ENCODE measurements around the gene TMEM135. TPM values are rescaled to one million over a fixed set of nuclear protein-coding genes. Genes with fewer than 3 reads are reported as not detected.
A peak's percentile ranks its signal among the peaks of the same experiment; 100 is the strongest.
"Not testable (repeated sequence)": the region's sequence is repeated elsewhere in the genome, so short reads cannot be mapped to it uniquely, and the experiment has no call there.

The TMEM135 gene
- total RNA-seq, 1 donor from 2014 or later = 21.1 TPM

- no peak for DNase-seq (ENCODE audit: low read depth, low spot score)
Measured at GRCh38 chr11:87255589-87255988, 217.9 kb downstream of the TMEM135 start.

- DNase-seq (ENCODE audit: low read depth, low spot score) = no peak
Measured at GRCh38 chr11:87256694-87257340, 219.1 kb downstream of the TMEM135 start.

GRCh38 chr11:87258171-87258833 is 220.6 kb downstream of the TMEM135 start:
- no peak for DNase-seq (ENCODE audit: low read depth, low spot score)

DNA sequence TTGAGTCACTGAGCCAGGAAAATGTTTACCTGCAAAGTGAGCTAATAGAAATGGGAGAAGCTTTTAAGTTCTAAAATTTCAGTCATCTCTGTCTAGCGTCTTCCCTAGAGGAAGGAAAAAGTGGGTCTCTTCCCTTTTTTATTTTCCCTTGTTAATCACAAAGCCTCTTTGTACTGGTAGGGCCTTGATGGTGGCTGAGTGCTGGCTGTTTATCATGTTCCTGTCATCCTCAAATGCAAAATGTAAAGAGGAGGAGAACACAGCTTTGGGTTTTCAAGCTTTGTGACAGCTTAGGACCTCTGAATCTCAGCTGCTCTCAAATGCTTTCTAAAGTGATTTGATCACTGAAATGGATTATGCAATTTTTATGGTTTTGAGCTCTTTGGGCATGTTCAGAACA is 222.0 kb downstream of the TMEM135 start:
- no peak for DNase-seq (ENCODE audit: low read depth, low spot score)

- DNase-seq (ENCODE audit: low read depth, low spot score) = no peak
Measured at GRCh38 chr11:87260811-87261210, 223.1 kb downstream of the TMEM135 start.

GRCh38 chr11:87263264-87263838 is 225.6 kb downstream of the TMEM135 start:
- no peak for DNase-seq (ENCODE audit: low read depth, low spot score)

- DNase-seq (ENCODE audit: low read depth, low spot score) = no peak
Measured at GRCh38 chr11:87263979-87264378, 226.2 kb downstream of the TMEM135 start.

GRCh38 chr11:87265132-87265531 is 227.4 kb downstream of the TMEM135 start:
- DNase-seq (ENCODE audit: low read depth, low spot score) = no peak

GRCh38 chr11:87265979-87266378 is 228.2 kb downstream of the TMEM135 start:
- no peak for DNase-seq (ENCODE audit: low read depth, low spot score)

DNA sequence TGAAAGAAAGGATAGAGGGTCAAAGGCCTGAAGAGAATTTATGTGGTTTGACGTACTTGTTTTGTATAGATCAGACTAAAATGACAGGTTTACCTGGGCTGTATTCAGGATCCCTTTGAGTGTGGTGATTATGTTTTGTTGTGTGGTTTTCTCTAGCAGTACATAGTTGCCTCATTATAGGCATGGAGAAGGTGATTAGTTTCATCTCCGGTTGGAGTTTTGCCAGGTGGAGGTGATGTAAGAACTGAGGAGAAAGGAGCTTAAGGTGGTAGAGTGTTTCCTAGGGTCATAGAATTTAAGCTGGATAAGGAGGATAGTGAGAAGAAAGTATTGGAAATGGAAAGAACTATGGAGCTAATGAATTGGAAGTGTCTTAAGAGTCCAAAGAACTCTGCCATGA is 229.0 kb downstream of the TMEM135 start:
- no peak for DNase-seq (ENCODE audit: low read depth, low spot score)

- DNase-seq (ENCODE audit: low read depth, low spot score) = not testable (repeated sequence)
Measured at GRCh38 chr11:87271951-87272350, 234.2 kb downstream of the TMEM135 start.

GRCh38 chr11:87275176-87275575 is 237.4 kb downstream of the TMEM135 start:
- no peak for DNase-seq (ENCODE audit: low read depth, low spot score)

- DNase-seq (ENCODE audit: low read depth, low spot score) = no peak
Measured at GRCh38 chr11:87280143-87280542, 242.4 kb downstream of the TMEM135 start.

GRCh38 chr11:87281496-87281895 is 243.8 kb downstream of the TMEM135 start:
- DNase-seq (ENCODE audit: low read depth, low spot score) = peak; percentile 67

DNA sequence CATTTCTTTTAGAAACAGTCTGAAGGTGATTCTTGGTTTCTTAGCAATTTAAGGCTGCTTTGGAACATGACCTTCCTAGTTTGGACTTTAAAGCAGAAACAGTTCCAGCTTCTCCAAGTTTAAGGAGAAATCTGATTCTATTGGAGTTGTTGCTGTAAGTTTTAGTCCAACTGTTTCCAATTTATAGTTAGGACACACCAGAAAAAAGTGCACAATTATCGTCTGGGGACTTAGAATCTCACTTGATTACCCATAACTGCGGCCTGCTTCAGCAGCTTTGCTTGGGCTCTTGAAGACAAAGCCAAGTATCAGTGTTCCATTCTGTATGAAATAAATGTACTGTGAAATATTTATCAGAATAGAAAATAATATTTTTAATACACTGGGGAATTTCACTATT is 246.6 kb downstream of the TMEM135 start:
- DNase-seq (ENCODE audit: low read depth, low spot score) = no peak

GRCh38 chr11:87285674-87286073 is 247.9 kb downstream of the TMEM135 start:
- not testable (repeated sequence) for DNase-seq (ENCODE audit: low read depth, low spot score)

DNA sequence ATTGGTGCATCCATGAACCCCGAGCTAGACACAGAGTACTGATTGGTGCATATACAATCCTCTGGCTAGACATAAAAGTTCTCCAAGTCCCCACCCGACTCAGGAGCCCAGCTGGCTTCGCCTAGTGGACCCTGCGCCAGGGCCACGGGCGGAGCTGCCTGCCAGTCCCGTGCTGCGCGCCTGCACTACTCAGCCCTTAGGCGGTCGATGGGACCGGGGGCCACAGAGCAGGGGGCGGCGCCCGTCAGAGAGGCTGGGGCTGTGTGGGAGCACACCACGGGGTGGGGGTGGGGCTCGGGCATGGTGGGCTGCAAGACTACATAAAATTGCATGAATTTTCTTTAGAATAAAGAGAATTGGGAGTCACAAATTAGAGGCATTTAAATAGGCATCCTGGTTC is 248.6 kb downstream of the TMEM135 start:
- DNase-seq (ENCODE audit: low read depth, low spot score) = no peak

DNA sequence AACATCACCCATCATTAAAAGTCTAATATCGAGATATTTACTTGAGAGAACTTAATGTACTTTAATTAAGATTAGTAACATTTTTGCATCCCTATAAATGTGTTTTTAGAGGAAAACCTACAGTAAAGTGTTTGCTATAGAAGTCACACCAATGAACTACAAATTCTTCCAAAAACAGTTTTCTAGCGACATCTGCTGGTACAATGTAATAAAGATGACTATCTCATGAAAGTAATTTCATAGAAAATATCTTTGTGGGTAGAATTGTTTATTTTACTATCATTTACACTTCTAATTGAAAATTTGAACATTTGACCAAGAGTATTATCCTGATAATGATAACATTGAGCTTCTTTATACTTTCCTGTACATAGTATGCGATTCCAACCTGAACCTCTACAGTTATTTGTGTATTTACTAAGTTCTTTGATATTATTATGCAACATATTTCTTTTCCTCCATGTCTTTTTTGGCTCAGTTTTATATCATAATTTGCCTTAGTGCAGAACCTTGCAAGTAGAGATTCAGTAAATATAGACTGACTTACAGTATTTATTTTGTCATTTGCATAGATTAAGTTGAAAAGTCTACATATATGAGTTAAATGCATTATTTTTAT is 252.7 kb downstream of the TMEM135 start:
- DNase-seq (ENCODE audit: low read depth, low spot score) = peak; percentile 32

DNA sequence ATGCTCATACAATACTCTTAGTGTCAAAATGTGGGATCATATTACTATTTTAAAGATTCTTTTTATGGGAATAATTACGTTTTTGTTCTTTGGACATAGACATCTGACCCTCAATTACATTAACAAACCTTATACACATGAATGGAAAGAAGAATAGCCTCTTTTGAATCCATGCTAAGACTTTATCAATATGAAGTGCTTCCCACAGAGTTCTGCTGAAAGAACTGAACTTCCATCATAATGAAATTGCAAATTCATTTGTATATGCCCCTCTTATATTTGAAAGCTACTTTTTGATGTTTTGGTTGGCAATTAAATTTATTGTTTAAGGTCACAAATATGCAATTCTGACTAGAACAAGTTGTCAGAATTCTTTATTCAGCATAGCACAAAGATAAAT is 254.9 kb downstream of the TMEM135 start:
- no peak for DNase-seq (ENCODE audit: low read depth, low spot score)

GRCh38 chr11:87295237-87295636 is 257.5 kb downstream of the TMEM135 start:
- DNase-seq (ENCODE audit: low read depth, low spot score) = no peak

DNA sequence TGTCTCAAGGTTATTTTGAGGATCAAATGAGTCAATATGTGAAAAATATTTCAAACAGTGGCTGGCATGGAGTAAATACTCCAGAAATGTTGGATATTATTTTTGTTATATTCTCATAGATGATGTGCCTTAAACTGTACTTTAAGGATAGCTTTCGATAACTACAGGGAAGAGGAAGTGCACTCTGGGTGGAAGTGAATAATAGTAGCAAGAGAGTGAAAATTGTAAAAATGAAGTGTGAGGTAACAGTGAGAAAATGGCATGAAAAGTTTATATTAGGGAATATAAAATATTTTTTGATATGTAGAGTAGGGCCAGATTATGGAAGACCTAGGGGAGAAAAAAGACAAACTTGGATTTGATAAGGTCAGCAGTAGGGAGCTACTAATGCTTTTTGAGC is 258.9 kb downstream of the TMEM135 start:
- DNase-seq (ENCODE audit: low read depth, low spot score) = no peak

DNA sequence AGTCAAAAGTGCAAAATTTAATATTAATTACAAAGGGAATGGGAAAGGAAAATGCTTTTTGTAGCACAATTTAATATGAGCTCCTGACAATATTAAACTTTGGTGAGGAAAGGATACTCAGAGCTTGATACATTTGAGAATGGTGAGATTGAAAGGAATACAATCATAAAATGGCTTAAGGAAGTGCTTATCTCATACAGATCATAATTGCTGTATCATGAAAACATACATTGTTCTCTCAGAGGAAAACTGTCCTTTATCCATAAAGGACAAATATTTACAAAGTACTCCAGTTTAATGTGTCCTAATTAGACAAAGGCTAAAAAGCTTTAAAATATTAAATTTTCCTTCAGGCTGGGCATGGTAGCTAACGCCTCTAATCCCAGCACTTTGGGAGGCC is 260.4 kb downstream of the TMEM135 start:
- no peak for DNase-seq (ENCODE audit: low read depth, low spot score)

All from pulmonary artery endothelial cell (primary cell).